Tibial artery (tissue), 4 donors: ENCODE measurements around the gene IL17RD.
A peak's percentile ranks its signal among the peaks of the same experiment; 100 is the strongest.

Experiments
- DNase-seq, 2 donors: peaks; one replicate each; pipeline ENCODE4 v3.0.0-alpha.2; 2019
- H3K27ac ChIP-seq, 2 donors: fragments of 200-600 bp; sonication (generic) in 1 of 2; 1 replicate in 1 of 2; 2 replicates in 1 of 2; pipeline ENCODE4 v1.5.1; 2018 to 2019; ENCODE audit warnings: mild to moderate bottlenecking in 1 of 2
- H3K27me3 ChIP-seq, 2 donors: fragments of 200-600 bp; sonication (generic) in 1 of 2; one replicate each; pipeline versions ENCODE4 v1.5.1 to v1.6.0; 2016 to 2019
- H3K36me3 ChIP-seq, 3 donors: fragments of 200-600 bp; sonication (generic) in 2 of 3; one replicate each; pipeline ENCODE4 v1.5.1; 2016 to 2019; ENCODE audit warnings: mild to moderate bottlenecking in 2 of 3
- H3K4me1 ChIP-seq, 4 donors: fragments of 200-600 bp; sonication (generic) in 2 of 4; 1 replicate in 3 of 4; 2 replicates in 1 of 4; pipeline ENCODE4 v1.5.1; 2016 to 2019
- H3K4me3 ChIP-seq, 2 donors: fragments of 200-600 bp; sonication (generic) in 1 of 2; 1 replicate in 1 of 2; 2 replicates in 1 of 2; pipeline ENCODE4 v1.5.1; 2018 to 2019; ENCODE audit warnings: mild to moderate bottlenecking in 2 of 2
- H3K9me3 ChIP-seq, 3 donors: fragments of 200-600 bp; sonication (generic) in 1 of 3; one replicate each; pipeline ENCODE4 v1.5.1; 2016 to 2019
- CTCF ChIP-seq, 2 experiments: fragments of 200-600 bp in 1 of 2; fragments of 450-650 bp in 1 of 2; IDR thresholded peaks; one replicate each; pipeline ENCODE4 v1.5.1; 2017 to 2019; ENCODE audit warnings: antibody characterized with exemption in 2 of 2, mild to moderate bottlenecking in 1 of 2, moderate library complexity in 1 of 2
- intact Hi-C: fragments of 100-400 bp; cut with DNase I; formaldehyde crosslinking; loops from one replicate; pipeline ENCODE4 v1.15.0; 2023; ENCODE audit warnings: low total_unique reads

The IL17RD gene

DNA sequence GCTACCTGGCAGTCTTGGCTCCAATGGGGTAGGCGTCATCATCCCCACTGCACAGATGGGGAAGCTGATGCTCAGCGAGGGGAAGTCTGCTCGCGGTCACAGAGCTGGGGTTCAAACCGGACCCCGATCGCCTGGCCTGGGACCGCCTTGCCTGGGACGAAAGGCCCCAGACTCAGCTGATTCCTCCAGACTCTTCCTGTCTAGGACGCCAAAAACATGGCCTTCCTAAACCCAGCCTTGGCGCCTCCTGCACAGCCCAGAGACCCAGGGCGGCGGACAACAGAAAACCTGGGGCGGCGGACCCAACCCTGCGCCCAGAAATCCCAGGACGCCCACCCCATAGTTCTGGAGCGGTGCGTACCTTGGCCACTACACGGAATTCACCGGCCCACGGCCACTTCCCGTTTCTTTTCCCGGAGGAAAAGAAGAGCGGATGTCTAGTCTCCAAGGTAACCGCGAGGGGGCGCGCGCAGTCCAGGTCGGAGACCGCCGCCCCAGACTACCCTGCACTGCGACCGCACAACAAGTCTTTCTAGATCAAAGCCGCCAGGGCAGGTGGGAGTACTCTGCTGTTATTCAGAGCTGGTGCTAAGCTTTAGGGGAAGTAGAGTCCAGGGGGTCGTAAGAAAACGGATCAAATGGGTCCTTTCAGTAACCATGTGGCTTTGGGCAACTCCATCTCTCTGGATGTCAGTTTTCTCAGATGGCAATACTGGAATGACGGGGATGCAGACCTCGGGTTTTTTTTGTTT, 4.9 kb upstream of the IL17RD start:
- no peaks in the 10 kb centered on the region for H3K9me3 ChIP-seq
- DNase-seq: peak; percentile 46 to 80
- peaks cover 0 to 17% (median 8%) of the 10 kb centered on the region in 4 donors for H3K4me1 ChIP-seq
- no peaks in the 10 kb centered on the region for H3K36me3 ChIP-seq
- no peak overlapping the region for H3K27ac ChIP-seq
- peak; percentile 70 to 82 for TF ChIP-seq CTCF (IDR thresholded peaks at IDR 0.05)
- H3K4me3 ChIP-seq: peak overlapping the region; percentile 37 to 54
- H3K27me3 ChIP-seq: peaks cover 0 to 26% of the 10 kb centered on the region in 2 donors
- intact Hi-C loops: loop anchor here (10.0 kb wide), 1 partner anchor 55 kb away; the partner anchor contains the start of gene APPL1

DNA sequence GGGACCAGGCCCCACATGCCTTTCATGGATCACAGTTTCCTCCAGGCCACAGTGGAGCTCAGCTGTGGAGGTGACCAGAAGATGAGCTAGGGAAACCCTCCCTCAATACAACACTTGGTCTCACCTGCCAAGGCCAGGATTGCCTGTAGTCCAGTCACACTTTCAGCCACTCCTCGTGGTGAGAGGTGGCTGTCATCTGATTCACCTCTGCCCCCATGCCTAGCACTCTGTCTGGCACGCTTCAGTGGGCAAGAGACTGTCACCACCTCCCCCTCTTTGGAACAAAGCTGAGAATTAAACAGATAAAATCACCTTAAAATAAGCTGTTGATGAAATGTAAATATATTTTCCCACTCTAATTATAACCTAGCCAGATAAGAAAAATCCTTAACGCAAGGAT, 4.0 kb upstream of the IL17RD start:
- intact Hi-C loops: loop anchor here (10.0 kb wide), 1 partner anchor 56 kb away; the partner anchor contains the start of gene APPL1
- no peak for DNase-seq
- Histone ChIP-seq H3K36me3 (no peaks in the 10 kb centered on the region), H3K4me1 (peaks cover 0 to 24% (median 12%) of the 10 kb centered on the region in 4 donors), H3K4me3 (no peak overlapping the region), H3K9me3 (no peaks in the 10 kb centered on the region), H3K27ac (no peak overlapping the region), H3K27me3 (peaks cover 0 to 26% of the 10 kb centered on the region in 2 donors)
- TF ChIP-seq CTCF (IDR thresholded peaks at IDR 0.05): no peak

- Histone ChIP-seq H3K36me3 (no peaks in the 10 kb centered on the region), H3K4me3 (no peak overlapping the region), H3K4me1 (peaks cover 0 to 28% (median 14%) of the 10 kb centered on the region in 4 donors), H3K27me3 (peaks cover 0 to 26% of the 10 kb centered on the region in 2 donors), H3K27ac (no peak overlapping the region), H3K9me3 (no peaks in the 10 kb centered on the region)
- no peak for DNase-seq
- intact Hi-C loops: loop anchor here (10.0 kb wide), 1 partner anchor 57 kb away; the partner anchor contains the start of gene APPL1
- TF ChIP-seq CTCF (IDR thresholded peaks at IDR 0.05): no peak
Observed at GRCh38 chr3:57168151-57168550, 3.0 kb upstream of the IL17RD start.

GRCh38 chr3:57166660-57167059, 1.5 kb upstream of the IL17RD start:
- no peak for DNase-seq
- intact Hi-C loops: loop anchor here (10.0 kb wide), 1 partner anchor 58 kb away; the partner anchor contains the start of gene APPL1
- Histone ChIP-seq H3K9me3 (no peaks in the 10 kb centered on the region), H3K4me1 (peaks cover 0 to 28% (median 14%) of the 10 kb centered on the region in 4 donors), H3K4me3 (no peak overlapping the region), H3K36me3 (no peaks in the 10 kb centered on the region), H3K27ac (no peak overlapping the region), H3K27me3 (peaks cover 0 to 26% of the 10 kb centered on the region in 2 donors)
- TF ChIP-seq CTCF (IDR thresholded peaks at IDR 0.05): no peak

- TF ChIP-seq CTCF (IDR thresholded peaks at IDR 0.05): no peak
- no peaks in the 10 kb centered on the region for H3K9me3 ChIP-seq
- H3K27me3 ChIP-seq: peaks cover 0 to 22% of the 10 kb centered on the region in 2 donors
- no peak overlapping the region for H3K27ac ChIP-seq
- intact Hi-C loops: loop anchor here (10.0 kb wide), 1 partner anchor 59 kb away; the partner anchor contains the start of gene APPL1
- H3K4me3 ChIP-seq: peak overlapping the region; percentile 64 to 81
- H3K4me1 ChIP-seq: peaks cover 0 to 28% (median 14%) of the 10 kb centered on the region in 4 donors
- no peaks in the 10 kb centered on the region for H3K36me3 ChIP-seq
- DNase-seq: no peak
Observed at GRCh38 chr3:57165641-57166040, 488 bp upstream of the IL17RD start.
